NT2/D1 (cell line): ENCODE results near the gene JARID2.

Experiments used
- YY1 ChIP-seq: IDR thresholded peaks from 2 replicates; pipeline ENCODE4 v1.6.1; 2011; ENCODE audit not compliant: insufficient read length, insufficient read depth
- ZNF274 ChIP-seq: IDR thresholded peaks from 2 replicates; pipeline ENCODE4 v1.6.1; 2011; ENCODE audit warnings: mild to moderate bottlenecking, low read depth, low read length

GRCh38 chr6:15332446-15332845, 86.6 kb downstream of the JARID2 start:
- TF ChIP-seq ZNF274 (no peak), YY1 (no peak)
